ENCODE data around the gene ADAMTS3.

The ADAMTS3 gene

GRCh38 chr4:72377491-72378194 is 191.4 kb downstream of the ADAMTS3 start:
- 88 to 94% methylated on average over 3 of the region's 5 CpGs for WGBS, 2 experiments (ENCODE audit: insufficient coverage in 2 of 2)
- H3K9me3 ChIP-seq (ENCODE audit: control insufficient read depth, low read length) = no peaks in the 10 kb centered on the region
- H3K27ac ChIP-seq (ENCODE audit: low read depth, low read length, severe bottlenecking) = no peak overlapping the region
- no peak overlapping the region for H3K4me3 ChIP-seq (ENCODE audit: extremely low read depth, insufficient read depth, low read length, poor library complexity, severe bottlenecking)
- no peaks in the 10 kb centered on the region for H3K4me1 ChIP-seq (ENCODE audit: control insufficient read depth, insufficient read depth, low read length, poor library complexity, severe bottlenecking)
- H3K36me3 ChIP-seq (ENCODE audit: control insufficient read depth, insufficient read depth, low read length) = no peaks in the 10 kb centered on the region

GRCh38 chr4:72376901-72377300 is 192.1 kb downstream of the ADAMTS3 start:
- Histone ChIP-seq H3K4me3 (ENCODE audit: extremely low read depth, insufficient read depth, low read length, poor library complexity, severe bottlenecking) (no peak overlapping the region), H3K4me1 (ENCODE audit: control insufficient read depth, insufficient read depth, low read length, poor library complexity, severe bottlenecking) (no peaks in the 10 kb centered on the region), H3K27ac (ENCODE audit: low read depth, low read length, severe bottlenecking) (no peak overlapping the region), H3K9me3 (ENCODE audit: control insufficient read depth, low read length) (no peaks in the 10 kb centered on the region), H3K36me3 (ENCODE audit: control insufficient read depth, insufficient read depth, low read length) (no peaks in the 10 kb centered on the region)

- H3K9me3 ChIP-seq (ENCODE audit: control insufficient read depth, low read length) = no peaks in the 10 kb centered on the region
- peak overlapping the region; percentile 58 for H3K27ac ChIP-seq (ENCODE audit: low read depth, low read length, severe bottlenecking)
- no peaks in the 10 kb centered on the region for H3K36me3 ChIP-seq (ENCODE audit: control insufficient read depth, insufficient read depth, low read length)
- WGBS, 2 experiments (ENCODE audit: insufficient coverage in 2 of 2) = 91 to 92% methylated on average over 3 to 4 of the region's 4 CpGs
- no peak overlapping the region for H3K4me3 ChIP-seq (ENCODE audit: extremely low read depth, insufficient read depth, low read length, poor library complexity, severe bottlenecking)
- no peaks in the 10 kb centered on the region for H3K4me1 ChIP-seq (ENCODE audit: control insufficient read depth, insufficient read depth, low read length, poor library complexity, severe bottlenecking)
These were observed 193.8 kb downstream of the ADAMTS3 start for GRCh38 chr4:72375073-72375736.

GRCh38 chr4:72374159-72374558 is 194.9 kb downstream of the ADAMTS3 start:
- WGBS, 2 experiments (ENCODE audit: insufficient coverage in 2 of 2) = no CpG with 5 or more reads among the region's 1 CpG

GRCh38 chr4:72366601-72367000 is 202.4 kb downstream of the ADAMTS3 start:
- Histone ChIP-seq H3K4me1 (ENCODE audit: control insufficient read depth, insufficient read depth, low read length, poor library complexity, severe bottlenecking) (no peaks in the 10 kb centered on the region), H3K36me3 (ENCODE audit: control insufficient read depth, insufficient read depth, low read length) (no peaks in the 10 kb centered on the region), H3K27ac (ENCODE audit: low read depth, low read length, severe bottlenecking) (no peak overlapping the region), H3K4me3 (ENCODE audit: extremely low read depth, insufficient read depth, low read length, poor library complexity, severe bottlenecking) (no peak overlapping the region), H3K9me3 (ENCODE audit: control insufficient read depth, low read length) (no peaks in the 10 kb centered on the region)

More at GRCh38 chr4:72374159-72374558, 194.9 kb downstream of the ADAMTS3 start:
- no peak overlapping the region for H3K27ac ChIP-seq (ENCODE audit: low read depth, low read length, severe bottlenecking)
- no peaks in the 10 kb centered on the region for H3K4me1 ChIP-seq (ENCODE audit: control insufficient read depth, insufficient read depth, low read length, poor library complexity, severe bottlenecking)
- H3K4me3 ChIP-seq (ENCODE audit: extremely low read depth, insufficient read depth, low read length, poor library complexity, severe bottlenecking) = no peak overlapping the region
- H3K9me3 ChIP-seq (ENCODE audit: control insufficient read depth, low read length) = no peaks in the 10 kb centered on the region
- no peaks in the 10 kb centered on the region for H3K36me3 ChIP-seq (ENCODE audit: control insufficient read depth, insufficient read depth, low read length)

- Histone ChIP-seq H3K4me1 (ENCODE audit: control insufficient read depth, insufficient read depth, low read length, poor library complexity, severe bottlenecking) (no peaks in the 10 kb centered on the region), H3K4me3 (ENCODE audit: extremely low read depth, insufficient read depth, low read length, poor library complexity, severe bottlenecking) (no peak overlapping the region), H3K27ac (ENCODE audit: low read depth, low read length, severe bottlenecking) (no peak overlapping the region), H3K36me3 (ENCODE audit: control insufficient read depth, insufficient read depth, low read length) (no peaks in the 10 kb centered on the region), H3K9me3 (ENCODE audit: control insufficient read depth, low read length) (no peaks in the 10 kb centered on the region)
- 95 to 100% methylated on average over 1 to 4 of the region's 4 CpGs for WGBS, 2 experiments (ENCODE audit: insufficient coverage in 2 of 2)
These were observed 203.0 kb downstream of the ADAMTS3 start for GRCh38 chr4:72365981-72366380.

- no peak overlapping the region for H3K4me3 ChIP-seq (ENCODE audit: extremely low read depth, insufficient read depth, low read length, poor library complexity, severe bottlenecking)
- WGBS, 2 experiments (ENCODE audit: insufficient coverage in 2 of 2) = no CpG with 5 or more reads among the region's 1 CpG
- no peaks in the 10 kb centered on the region for H3K4me1 ChIP-seq (ENCODE audit: control insufficient read depth, insufficient read depth, low read length, poor library complexity, severe bottlenecking)
- no peaks in the 10 kb centered on the region for H3K9me3 ChIP-seq (ENCODE audit: control insufficient read depth, low read length)
- H3K36me3 ChIP-seq (ENCODE audit: control insufficient read depth, insufficient read depth, low read length) = no peaks in the 10 kb centered on the region
- no peak overlapping the region for H3K27ac ChIP-seq (ENCODE audit: low read depth, low read length, severe bottlenecking)
These were observed 204.0 kb downstream of the ADAMTS3 start for GRCh38 chr4:72365016-72365415.

- no peak overlapping the region for H3K4me3 ChIP-seq (ENCODE audit: extremely low read depth, insufficient read depth, low read length, poor library complexity, severe bottlenecking)
- 76 to 97% methylated on average over 4 of the region's 6 CpGs for WGBS, 2 experiments (ENCODE audit: insufficient coverage in 2 of 2)
- H3K4me1 ChIP-seq (ENCODE audit: control insufficient read depth, insufficient read depth, low read length, poor library complexity, severe bottlenecking) = no peaks in the 10 kb centered on the region
- no peak overlapping the region for H3K27ac ChIP-seq (ENCODE audit: low read depth, low read length, severe bottlenecking)
- no peaks in the 10 kb centered on the region for H3K9me3 ChIP-seq (ENCODE audit: control insufficient read depth, low read length)
- H3K36me3 ChIP-seq (ENCODE audit: control insufficient read depth, insufficient read depth, low read length) = no peaks in the 10 kb centered on the region
These were observed 208.9 kb downstream of the ADAMTS3 start for GRCh38 chr4:72360075-72360474.

GRCh38 chr4:72358483-72358882 is 210.5 kb downstream of the ADAMTS3 start:
- no CpG with 5 or more reads among the region's 2 CpGs for WGBS, 2 experiments (ENCODE audit: insufficient coverage in 2 of 2)
- H3K9me3 ChIP-seq (ENCODE audit: control insufficient read depth, low read length) = no peaks in the 10 kb centered on the region
- H3K36me3 ChIP-seq (ENCODE audit: control insufficient read depth, insufficient read depth, low read length) = no peaks in the 10 kb centered on the region
- H3K4me3 ChIP-seq (ENCODE audit: extremely low read depth, insufficient read depth, low read length, poor library complexity, severe bottlenecking) = no peak overlapping the region
- H3K27ac ChIP-seq (ENCODE audit: low read depth, low read length, severe bottlenecking) = no peak overlapping the region
- no peaks in the 10 kb centered on the region for H3K4me1 ChIP-seq (ENCODE audit: control insufficient read depth, insufficient read depth, low read length, poor library complexity, severe bottlenecking)

- Histone ChIP-seq H3K4me1 (ENCODE audit: control insufficient read depth, insufficient read depth, low read length, poor library complexity, severe bottlenecking) (no peaks in the 10 kb centered on the region), H3K27ac (ENCODE audit: low read depth, low read length, severe bottlenecking) (no peak overlapping the region), H3K36me3 (ENCODE audit: control insufficient read depth, insufficient read depth, low read length) (no peaks in the 10 kb centered on the region), H3K4me3 (ENCODE audit: extremely low read depth, insufficient read depth, low read length, poor library complexity, severe bottlenecking) (no peak overlapping the region), H3K9me3 (ENCODE audit: control insufficient read depth, low read length) (no peaks in the 10 kb centered on the region)
- WGBS, 2 experiments (ENCODE audit: insufficient coverage in 2 of 2) = no CpG with 5 or more reads among the region's 1 CpG
These were observed 211.1 kb downstream of the ADAMTS3 start for GRCh38 chr4:72357908-72358307.

GRCh38 chr4:72352711-72353110 is 216.3 kb downstream of the ADAMTS3 start:
- 98 to 100% methylated on average over 2 to 4 of the region's 4 CpGs for WGBS, 2 experiments (ENCODE audit: insufficient coverage in 2 of 2)
- H3K27ac ChIP-seq (ENCODE audit: low read depth, low read length, severe bottlenecking) = no peak overlapping the region
- H3K9me3 ChIP-seq (ENCODE audit: control insufficient read depth, low read length) = no peaks in the 10 kb centered on the region
- H3K4me1 ChIP-seq (ENCODE audit: control insufficient read depth, insufficient read depth, low read length, poor library complexity, severe bottlenecking) = no peaks in the 10 kb centered on the region
- H3K36me3 ChIP-seq (ENCODE audit: control insufficient read depth, insufficient read depth, low read length) = no peaks in the 10 kb centered on the region
- H3K4me3 ChIP-seq (ENCODE audit: extremely low read depth, insufficient read depth, low read length, poor library complexity, severe bottlenecking) = no peak overlapping the region

All from mesodermal cell (in vitro differentiated cells).